ENCODE data around the gene ZNF667.

DNA sequence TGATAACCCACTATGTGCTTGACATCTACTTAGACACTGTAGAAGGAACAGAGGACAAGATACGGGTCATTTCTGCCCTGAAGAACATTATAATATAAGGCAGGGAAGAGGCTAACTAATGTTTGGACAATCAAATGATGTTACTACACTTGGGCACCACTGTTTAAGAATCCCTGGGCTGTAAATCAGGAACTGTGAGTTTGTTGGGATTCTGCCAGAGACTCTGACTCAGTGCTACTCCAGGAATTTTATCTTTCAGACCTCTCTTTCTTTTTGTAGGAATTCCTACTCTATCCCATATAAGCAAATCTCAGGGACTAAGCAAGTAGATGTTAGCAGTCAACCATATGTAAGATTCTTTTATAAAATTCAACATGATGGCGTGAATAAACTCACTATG is 27.4 kb upstream of the ZNF667 start:
- TF ChIP-seq CSRNP3 (CRISPR knock-in tag; IDR thresholded peaks at IDR 0.05) (no peak), ISL1 (CRISPR knock-in tag; IDR thresholded peaks at IDR 0.05) (no peak), CSDC2 (CRISPR knock-in tag; IDR thresholded peaks at IDR 0.05) (no peak), SNAI2 (CRISPR knock-in tag; IDR thresholded peaks at IDR 0.05) (no peak), ZFP30 (CRISPR knock-in tag; IDR thresholded peaks at IDR 0.05) (no peak), TCF4 (CRISPR knock-in tag; IDR thresholded peaks at IDR 0.05; ENCODE audit: borderline replicate concordance) (no peak), PPARA (CRISPR knock-in tag; IDR thresholded peaks at IDR 0.05; ENCODE audit: borderline replicate concordance) (no peak), ZC3H10 (CRISPR knock-in tag; IDR thresholded peaks at IDR 0.05) (no peak), ESRRG (CRISPR knock-in tag; IDR thresholded peaks at IDR 0.05) (no peak), ARNTL (CRISPR knock-in tag; IDR thresholded peaks at IDR 0.05; ENCODE audit: borderline replicate concordance, low read depth) (no peak), TOX (CRISPR knock-in tag; IDR thresholded peaks at IDR 0.05; ENCODE audit: borderline replicate concordance) (no peak)
- TF ChIP-seq, protein P1, sequence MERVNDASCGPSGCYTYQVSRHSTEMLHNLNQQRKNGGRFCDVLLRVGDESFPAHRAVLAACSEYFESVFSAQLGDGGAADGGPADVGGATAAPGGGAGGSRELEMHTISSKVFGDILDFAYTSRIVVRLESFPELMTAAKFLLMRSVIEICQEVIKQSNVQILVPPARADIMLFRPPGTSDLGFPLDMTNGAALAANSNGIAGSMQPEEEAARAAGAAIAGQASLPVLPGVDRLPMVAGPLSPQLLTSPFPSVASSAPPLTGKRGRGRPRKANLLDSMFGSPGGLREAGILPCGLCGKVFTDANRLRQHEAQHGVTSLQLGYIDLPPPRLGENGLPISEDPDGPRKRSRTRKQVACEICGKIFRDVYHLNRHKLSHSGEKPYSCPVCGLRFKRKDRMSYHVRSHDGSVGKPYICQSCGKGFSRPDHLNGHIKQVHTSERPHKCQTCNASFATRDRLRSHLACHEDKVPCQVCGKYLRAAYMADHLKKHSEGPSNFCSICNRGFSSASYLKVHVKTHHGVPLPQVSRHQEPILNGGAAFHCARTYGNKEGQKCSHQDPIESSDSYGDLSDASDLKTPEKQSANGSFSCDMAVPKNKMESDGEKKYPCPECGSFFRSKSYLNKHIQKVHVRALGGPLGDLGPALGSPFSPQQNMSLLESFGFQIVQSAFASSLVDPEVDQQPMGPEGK (CRISPR knock-in tag; IDR thresholded peaks at IDR 0.05; ENCODE audit: borderline replicate concordance): no peak

Measured in SK-N-SH treated with all-trans-retinoic acid at 6 μM for 48 hours (cell line).